GM19438 (cell line): ENCODE results near the gene FLOT1.
"Not testable (repeated sequence)": the region's sequence is repeated elsewhere in the genome, so short reads cannot be mapped to it uniquely, and the experiment has no call there.

Experiments
- ATAC-seq: cut with Tn5 transposase; IDR thresholded peaks from one replicate; pipeline ENCODE4 v1.9.1; 2021; ENCODE audit warnings: low read depth; ENCODE audit not compliant: unreplicated experiment

Gene FLOT1

GRCh38 chr6:30768634-30769087 is 26.2 kb upstream of the FLOT1 start:
- no peak for ATAC-seq

GRCh38 chr6:30767944-30768301 is 25.4 kb upstream of the FLOT1 start:
- ATAC-seq: no peak

- peak; percentile 56 for ATAC-seq
These were observed 24.9 kb upstream of the FLOT1 start for GRCh38 chr6:30767158-30767943.

DNA sequence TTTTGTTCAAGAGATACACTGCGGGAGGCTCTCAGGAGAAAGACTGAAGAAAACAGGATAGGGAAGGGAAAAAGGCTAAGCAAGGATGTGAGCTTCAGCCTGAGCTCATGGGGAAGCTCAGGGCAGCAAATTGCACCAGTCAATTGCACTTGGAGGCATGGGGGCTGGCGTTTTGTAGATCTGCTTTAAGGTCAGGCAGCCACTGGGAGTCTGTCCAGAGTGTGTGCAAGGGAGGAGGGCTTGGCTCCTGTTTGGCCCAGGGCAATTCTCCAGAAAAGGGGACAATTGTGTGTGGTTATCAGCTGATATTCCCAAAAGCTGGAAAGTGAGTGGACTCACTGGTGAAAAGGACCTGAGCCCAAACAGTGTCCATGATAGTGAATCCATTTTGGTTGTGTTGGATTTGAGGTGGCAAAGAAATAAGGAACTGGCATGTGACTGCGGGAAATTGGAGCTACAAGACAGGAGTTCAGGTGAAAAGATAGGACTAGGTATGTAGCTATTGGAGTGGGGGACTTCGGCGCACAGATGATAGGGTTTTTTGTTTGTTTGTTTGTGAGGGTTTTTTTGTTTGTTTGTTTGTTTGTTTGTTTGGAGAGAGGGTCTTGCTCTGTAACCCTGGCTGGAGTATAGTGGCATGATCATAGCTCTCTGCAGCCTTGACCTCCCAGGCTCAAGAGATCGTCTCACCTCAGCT is 24.1 kb upstream of the FLOT1 start:
- no peak for ATAC-seq

DNA sequence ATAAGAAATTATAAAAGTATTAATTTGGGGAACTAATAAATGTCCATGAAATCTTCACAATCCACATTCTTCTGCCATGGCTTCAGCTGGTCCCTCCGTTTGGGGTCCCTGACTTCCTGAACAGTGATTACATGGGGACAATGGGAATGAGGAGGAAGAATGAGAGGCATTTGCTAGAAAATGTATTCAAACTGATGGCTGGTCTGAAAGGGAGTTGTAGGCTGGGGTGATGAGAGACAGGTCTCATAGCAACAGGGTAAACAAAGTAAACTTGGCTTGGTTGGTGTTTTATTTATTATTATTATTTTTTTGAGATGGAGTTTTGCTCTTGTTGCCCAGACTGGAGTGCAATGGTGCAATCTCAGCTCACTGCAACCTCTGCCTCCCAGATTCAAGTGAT is 23.0 kb upstream of the FLOT1 start:
- ATAC-seq: not testable (repeated sequence)

GRCh38 chr6:30764490-30765043 is 22.1 kb upstream of the FLOT1 start:
- not testable (repeated sequence) for ATAC-seq

DNA sequence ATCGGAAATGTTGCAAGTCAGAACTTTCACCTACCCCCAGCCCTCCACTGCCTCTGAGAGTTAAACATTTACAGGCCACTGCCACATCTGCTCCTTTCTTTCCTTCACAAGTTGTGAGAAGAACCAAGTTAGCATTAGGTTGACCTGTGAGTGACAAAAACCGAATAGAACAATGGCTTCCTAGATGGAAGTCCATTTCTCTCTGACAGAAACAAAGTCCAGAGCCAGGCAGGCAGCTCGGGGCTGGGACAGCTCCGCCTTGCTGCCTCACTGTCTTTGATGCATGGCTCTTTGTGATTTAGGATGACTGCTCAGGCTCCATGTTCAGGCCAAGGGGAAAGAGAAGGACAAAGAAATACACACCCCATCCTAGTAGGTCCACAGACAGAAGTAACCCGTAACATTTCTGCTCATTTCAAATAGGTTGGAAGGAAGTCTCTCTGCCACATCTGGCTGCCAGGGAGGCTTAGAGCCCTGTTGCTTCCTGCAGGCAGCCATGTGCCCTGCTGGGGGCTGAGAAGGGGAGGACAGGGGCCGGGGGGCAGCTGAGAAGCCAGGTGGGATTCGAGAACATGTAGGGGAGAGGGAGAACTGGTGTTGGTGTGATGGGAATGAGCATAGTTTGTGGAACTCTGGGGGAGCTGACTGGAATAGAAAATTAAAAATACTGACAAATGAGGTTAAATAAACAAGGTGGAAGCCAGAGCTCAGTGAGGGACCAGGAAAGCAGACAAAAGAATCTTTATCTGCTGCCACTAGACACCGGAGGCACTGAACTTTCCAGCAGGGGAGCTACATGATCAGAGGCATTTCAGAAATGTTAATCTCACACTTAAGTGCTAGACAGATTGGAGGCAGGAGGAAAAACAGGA is 21.4 kb upstream of the FLOT1 start:
- peak; percentile 56 for ATAC-seq

DNA sequence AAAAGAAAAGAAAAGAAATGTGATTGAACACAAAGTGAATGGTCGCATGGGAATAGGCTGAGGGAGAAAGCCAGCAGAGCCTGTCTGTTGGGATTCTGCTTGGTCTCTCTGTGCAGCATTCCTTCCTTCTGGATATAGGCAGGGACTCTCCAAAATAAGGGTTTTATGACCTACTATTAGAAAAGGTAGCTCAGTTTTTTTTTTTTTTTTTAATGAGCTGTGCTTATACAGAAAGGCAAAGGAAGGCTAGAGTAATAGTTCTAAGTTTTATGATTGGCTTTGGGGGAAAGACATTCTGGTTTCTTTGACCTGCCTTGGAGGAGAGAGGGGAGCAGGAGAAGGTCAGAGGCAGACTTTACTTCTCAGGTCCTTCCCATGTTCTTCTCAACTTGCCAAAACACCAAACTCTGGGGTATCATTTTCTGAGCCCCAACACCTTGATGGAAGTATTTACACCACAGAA is 20.7 kb upstream of the FLOT1 start:
- ATAC-seq: no peak

DNA sequence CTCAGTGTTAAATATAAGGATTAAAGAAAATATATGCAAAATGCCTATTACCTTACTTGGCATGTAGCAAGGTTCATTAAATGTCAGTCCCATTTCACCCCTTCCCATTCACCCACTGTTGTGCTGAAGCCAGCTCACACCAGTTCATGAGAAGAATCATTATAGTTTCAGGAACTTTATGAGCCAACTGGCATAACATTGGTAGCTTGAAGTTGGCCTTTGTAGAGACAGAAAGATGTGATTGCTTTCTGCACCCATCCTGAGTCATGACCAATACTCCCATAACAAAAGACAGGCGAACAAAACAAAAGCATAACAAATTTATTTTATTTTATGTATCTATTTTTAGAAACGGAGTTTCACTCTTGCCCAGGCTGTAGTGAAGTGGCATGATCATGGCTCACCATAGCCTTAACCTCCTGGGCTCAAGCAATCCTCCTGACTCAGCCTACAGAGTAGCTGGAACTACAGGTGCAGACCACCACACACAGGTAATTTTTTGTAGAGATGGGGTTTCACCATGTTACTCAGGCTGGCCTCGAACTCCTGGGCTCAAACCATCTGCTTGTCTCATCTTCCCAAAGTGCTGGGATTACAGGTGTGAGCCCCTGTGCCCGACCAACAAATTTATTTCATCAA is 19.4 kb upstream of the FLOT1 start:
- no peak for ATAC-seq

- ATAC-seq: no peak
These were observed 18.1 kb upstream of the FLOT1 start for GRCh38 chr6:30760549-30760948.

GRCh38 chr6:30759575-30760239 is 17.2 kb upstream of the FLOT1 start:
- no peak for ATAC-seq

DNA sequence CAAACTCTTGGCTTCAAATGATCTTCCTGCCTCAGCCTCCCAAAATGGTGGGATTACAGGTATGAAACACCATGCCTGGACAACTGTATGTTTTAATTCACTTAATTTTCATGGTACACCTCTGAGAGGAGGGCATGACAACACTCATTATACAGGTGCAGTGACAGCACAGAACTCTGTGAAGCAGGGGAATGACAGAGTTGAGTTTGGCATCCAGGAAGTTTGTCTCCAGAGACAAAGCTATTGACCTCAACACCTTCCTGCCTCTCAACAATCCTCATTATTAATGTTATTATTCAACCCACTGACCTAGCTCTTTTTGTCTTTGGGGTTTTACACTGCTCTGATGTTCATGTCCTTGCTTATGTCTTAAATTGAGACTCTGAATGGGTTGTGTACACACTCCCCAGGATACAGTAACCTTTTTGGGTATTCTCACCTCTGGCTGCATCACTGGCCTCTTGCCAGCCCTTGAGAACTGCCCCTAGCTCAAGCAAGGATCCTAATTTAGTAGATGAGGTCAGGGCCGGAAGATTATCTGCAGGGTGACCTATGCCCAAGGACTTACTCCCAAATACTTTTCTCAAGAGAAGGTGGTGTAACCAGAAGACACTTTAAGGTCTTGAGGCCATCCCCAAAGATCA is 14.9 kb upstream of the FLOT1 start:
- ATAC-seq: no peak

- not testable (repeated sequence) for ATAC-seq
These were observed 14.0 kb upstream of the FLOT1 start for GRCh38 chr6:30756405-30757003.

DNA sequence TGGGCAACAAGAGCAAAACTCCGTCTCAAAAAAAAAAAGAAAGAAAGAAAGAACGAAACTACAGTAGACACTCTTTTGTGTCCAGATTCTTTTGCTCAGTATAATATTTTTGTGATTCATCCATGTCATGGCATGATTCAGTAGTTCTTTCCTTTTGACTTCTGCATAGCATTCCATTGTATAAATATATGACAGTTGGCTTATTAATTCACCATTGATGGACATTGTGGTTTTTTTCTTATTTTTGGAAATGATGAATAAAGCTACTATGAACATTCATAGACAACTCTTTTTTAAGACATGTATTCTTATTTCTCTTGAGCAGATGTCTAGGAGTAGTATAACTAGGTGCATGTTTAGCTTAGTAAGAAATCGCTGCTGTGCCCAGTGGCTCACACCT is 12.1 kb upstream of the FLOT1 start:
- no peak for ATAC-seq

DNA sequence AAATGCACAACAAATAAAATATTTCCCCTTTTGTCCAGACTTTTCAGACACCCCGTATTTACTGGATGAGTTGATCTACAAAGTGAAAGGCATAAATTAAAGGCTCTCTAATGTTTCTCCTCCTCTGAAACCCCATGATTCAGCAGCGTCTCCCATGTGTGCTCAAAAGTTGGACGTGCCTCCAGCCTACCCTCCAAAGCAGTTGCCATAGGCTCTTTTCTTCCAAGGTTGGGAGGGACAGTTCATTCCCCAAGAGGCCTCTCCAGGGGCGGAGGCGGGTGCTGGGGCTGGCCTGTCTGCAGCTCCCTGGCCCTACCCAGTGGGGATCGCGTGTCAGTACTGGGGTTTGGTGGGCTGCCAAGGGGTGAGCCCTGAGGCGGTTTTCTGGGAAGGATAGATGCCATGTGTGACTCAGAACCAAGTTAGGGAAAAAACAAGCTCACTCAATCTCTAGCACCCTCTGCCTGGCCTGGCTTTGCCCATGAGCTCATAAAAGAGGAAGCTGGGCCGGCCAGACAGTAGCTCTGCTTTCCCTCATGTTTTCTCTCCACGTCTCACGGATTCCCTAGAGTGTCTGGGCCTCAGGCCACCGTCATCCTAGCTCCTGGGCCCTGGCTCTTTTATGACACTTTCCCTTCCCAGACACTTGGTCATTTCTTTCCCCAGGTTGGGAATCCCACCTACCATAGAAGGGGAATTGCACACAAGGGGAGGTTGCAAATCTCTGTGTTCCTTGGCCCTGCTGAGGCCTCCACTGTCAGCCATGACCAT is 9.9 kb upstream of the FLOT1 start:
- no peak for ATAC-seq

DNA sequence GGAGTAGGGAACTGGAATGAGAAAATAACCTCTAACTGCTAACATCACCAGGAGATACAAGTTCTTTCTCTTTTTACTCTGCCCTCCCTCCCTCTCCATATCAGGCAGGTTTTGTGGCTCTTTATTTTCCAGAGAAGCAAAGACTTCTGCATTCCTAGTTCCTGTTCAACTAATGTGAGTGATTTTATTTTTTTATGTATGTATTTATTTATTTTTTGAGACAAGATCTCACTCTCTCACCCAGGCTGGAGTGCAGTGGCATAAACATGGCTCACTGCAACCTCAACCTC is 7.8 kb upstream of the FLOT1 start:
- ATAC-seq: no peak

GRCh38 chr6:30749554-30750378 is 7.3 kb upstream of the FLOT1 start:
- ATAC-seq: no peak
